Mammary epithelial cell (primary cell): ENCODE measurements around the gene FBXL17.

Experiments
- EZH2 ChIP-seq: IDR thresholded peaks from 2 replicates; pipeline ENCODE4 v1.6.1; 2012; ENCODE audit warnings: low read length, inconsistent platforms, borderline replicate concordance
- TF ChIP-seq, protein P1 (sequence below), 2 donors: IDR thresholded peaks in 1 of 2; conservative IDR thresholded peaks in 1 of 2; 2 replicates each; pipeline ENCODE4 v1.5.1; 2011 to 2012; ENCODE audit warnings: inconsistent platforms in 2 of 2, low read length in 2 of 2, mild to moderate bottlenecking in 2 of 2, control low read depth in 1 of 2, low read depth in 1 of 2; ENCODE audit not compliant: insufficient read depth in 1 of 2; ENCODE audit errors: extremely low read depth in 1 of 2

- TF ChIP-seq, protein P1, sequence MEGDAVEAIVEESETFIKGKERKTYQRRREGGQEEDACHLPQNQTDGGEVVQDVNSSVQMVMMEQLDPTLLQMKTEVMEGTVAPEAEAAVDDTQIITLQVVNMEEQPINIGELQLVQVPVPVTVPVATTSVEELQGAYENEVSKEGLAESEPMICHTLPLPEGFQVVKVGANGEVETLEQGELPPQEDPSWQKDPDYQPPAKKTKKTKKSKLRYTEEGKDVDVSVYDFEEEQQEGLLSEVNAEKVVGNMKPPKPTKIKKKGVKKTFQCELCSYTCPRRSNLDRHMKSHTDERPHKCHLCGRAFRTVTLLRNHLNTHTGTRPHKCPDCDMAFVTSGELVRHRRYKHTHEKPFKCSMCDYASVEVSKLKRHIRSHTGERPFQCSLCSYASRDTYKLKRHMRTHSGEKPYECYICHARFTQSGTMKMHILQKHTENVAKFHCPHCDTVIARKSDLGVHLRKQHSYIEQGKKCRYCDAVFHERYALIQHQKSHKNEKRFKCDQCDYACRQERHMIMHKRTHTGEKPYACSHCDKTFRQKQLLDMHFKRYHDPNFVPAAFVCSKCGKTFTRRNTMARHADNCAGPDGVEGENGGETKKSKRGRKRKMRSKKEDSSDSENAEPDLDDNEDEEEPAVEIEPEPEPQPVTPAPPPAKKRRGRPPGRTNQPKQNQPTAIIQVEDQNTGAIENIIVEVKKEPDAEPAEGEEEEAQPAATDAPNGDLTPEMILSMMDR (conservative IDR thresholded peaks at IDR 0.05 in 1 of 2, IDR thresholded peaks at IDR 0.05 in 1 of 2; ENCODE audit: extremely low read depth in 1 of 2, insufficient read depth in 1 of 2, low read depth in 1 of 2, low read length in 2 of 2): no peak
- TF ChIP-seq EZH2: no peak
Measured at GRCh38 chr5:108146222-108146621, 235.7 kb downstream of the FBXL17 start.
